ENCODE results near the gene ZNF470. TPM values are rescaled to one million over a fixed set of nuclear protein-coding genes. Genes with fewer than 3 reads are reported as not detected.

ZNF470 gene
- total RNA-seq, 1 donor from 2014 or later = 3.2 TPM

GRCh38 chr19:56603829-56604228 lies 36.6 kb downstream of the ZNF470 start:
- Histone ChIP-seq H3K9me3 (peaks cover 27% of the 10 kb centered on the region), H3K36me3 (peaks cover 0 to 50% of the 10 kb centered on the region in 2 donors), H3K27ac (no peak overlapping the region), H3K4me1 (no peaks in the 10 kb centered on the region), H3K27me3 (no peaks in the 10 kb centered on the region), H3K4me3 (no peak overlapping the region)
- no peak for DNase-seq (ENCODE audit: extremely low spot score in 2 of 2)
- intact Hi-C loops (cut with DNase I) = no loop called here
- no peak for TF ChIP-seq POLR2A (IDR thresholded peaks at IDR 0.05)
- TF ChIP-seq CTCF (IDR thresholded peaks at IDR 0.05) = no peak
- no peak for TF ChIP-seq POLR2AphosphoS5 (IDR thresholded peaks at IDR 0.05; ENCODE audit: insufficient read depth in 1 of 2, low read depth in 1 of 2)

DNA sequence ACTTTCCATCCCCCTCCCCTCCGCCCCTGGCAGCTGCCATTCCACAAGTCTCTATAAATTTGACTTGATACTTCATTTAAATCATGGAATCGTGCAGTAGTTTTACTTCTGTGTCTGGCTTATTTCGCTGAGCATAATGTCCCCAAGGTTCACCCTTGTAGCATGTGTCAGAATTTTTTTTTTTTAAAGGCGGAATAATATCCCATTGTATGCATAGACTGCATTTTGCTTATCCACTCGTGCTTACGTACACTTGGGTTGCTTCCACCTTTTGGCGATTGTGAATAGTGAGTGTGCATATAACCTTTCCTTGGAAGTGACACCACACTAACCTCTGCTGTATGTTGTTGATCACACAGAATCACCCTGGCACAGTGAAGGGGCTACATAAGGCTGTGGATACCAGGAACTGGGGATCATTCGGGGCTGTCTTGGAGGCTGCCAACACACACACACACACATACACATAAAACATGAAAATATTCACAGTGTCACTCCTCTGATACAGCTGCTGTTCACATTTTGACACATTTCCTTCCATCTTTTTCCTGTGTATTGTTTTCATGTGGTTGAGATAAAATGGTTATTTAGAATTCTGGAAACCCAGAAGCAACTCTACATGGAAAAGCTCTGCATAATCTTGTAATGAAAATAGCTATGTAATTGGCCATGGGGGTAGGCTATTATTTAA lies 41.2 kb downstream of the ZNF470 start:
- Histone ChIP-seq H3K27me3 (no peaks in the 10 kb centered on the region), H3K4me3 (no peak overlapping the region), H3K36me3 (peaks cover 0 to 57% of the 10 kb centered on the region in 2 donors), H3K4me1 (no peaks in the 10 kb centered on the region), H3K9me3 (peaks cover 37% of the 10 kb centered on the region), H3K27ac (no peak overlapping the region)
- DNase-seq (ENCODE audit: extremely low spot score in 2 of 2) = no peak
- intact Hi-C loops (cut with DNase I) = no loop called here
- TF ChIP-seq POLR2AphosphoS5 (IDR thresholded peaks at IDR 0.05; ENCODE audit: insufficient read depth in 1 of 2, low read depth in 1 of 2) = no peak
- no peak for TF ChIP-seq POLR2A (IDR thresholded peaks at IDR 0.05)
- no peak for TF ChIP-seq CTCF (IDR thresholded peaks at IDR 0.05)

- Histone ChIP-seq H3K4me3 (no peak overlapping the region), H3K9me3 (peaks cover 39% of the 10 kb centered on the region), H3K27me3 (no peaks in the 10 kb centered on the region), H3K27ac (no peak overlapping the region), H3K4me1 (no peaks in the 10 kb centered on the region), H3K36me3 (peaks cover 0 to 49% of the 10 kb centered on the region in 2 donors)
- intact Hi-C loops (cut with DNase I) = no loop called here
- TF ChIP-seq POLR2A (IDR thresholded peaks at IDR 0.05) = no peak
- TF ChIP-seq CTCF (IDR thresholded peaks at IDR 0.05) = no peak
- TF ChIP-seq POLR2AphosphoS5 (IDR thresholded peaks at IDR 0.05; ENCODE audit: insufficient read depth in 1 of 2, low read depth in 1 of 2) = no peak
- DNase-seq (ENCODE audit: extremely low spot score in 2 of 2) = no peak
Measured at GRCh38 chr19:56611288-56611687, 44.0 kb downstream of the ZNF470 start.

GRCh38 chr19:56612737-56613136 lies 45.5 kb downstream of the ZNF470 start:
- no peak for DNase-seq (ENCODE audit: extremely low spot score in 2 of 2)
- peaks cover 0 to 56% of the 10 kb centered on the region in 2 donors for H3K36me3 ChIP-seq
- no peak overlapping the region for H3K4me3 ChIP-seq
- no peaks in the 10 kb centered on the region for H3K27me3 ChIP-seq
- intact Hi-C loops (cut with DNase I) = no loop called here
- no peak overlapping the region for H3K27ac ChIP-seq
- TF ChIP-seq POLR2A (IDR thresholded peaks at IDR 0.05) (no peak), POLR2AphosphoS5 (IDR thresholded peaks at IDR 0.05; ENCODE audit: insufficient read depth in 1 of 2, low read depth in 1 of 2) (no peak), CTCF (IDR thresholded peaks at IDR 0.05) (no peak)
- peaks cover 46% of the 10 kb centered on the region for H3K9me3 ChIP-seq
- no peaks in the 10 kb centered on the region for H3K4me1 ChIP-seq

DNA sequence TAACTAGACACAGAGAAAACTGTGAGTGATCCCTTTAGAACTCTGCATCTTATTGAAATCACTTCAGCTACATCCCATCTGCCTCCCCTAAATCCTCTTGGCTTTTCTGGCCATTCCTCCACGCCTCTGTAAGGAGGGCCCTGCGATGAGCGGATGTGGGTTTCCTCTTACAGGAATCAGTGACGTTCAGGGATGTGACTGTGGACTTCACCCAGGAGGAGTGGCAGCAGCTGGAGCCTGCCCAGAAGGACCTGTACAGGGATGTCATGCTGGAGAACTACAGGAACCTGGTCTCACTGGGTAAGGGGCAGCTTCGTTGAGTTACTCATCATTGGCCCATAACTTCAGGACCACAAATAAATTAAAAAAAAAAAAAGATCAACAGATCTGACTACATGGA lies 46.4 kb downstream of the ZNF470 start:
- H3K4me3 ChIP-seq = no peak overlapping the region
- no peaks in the 10 kb centered on the region for H3K4me1 ChIP-seq
- peaks cover 0 to 65% of the 10 kb centered on the region in 2 donors for H3K36me3 ChIP-seq
- H3K9me3 ChIP-seq = peaks cover 38% of the 10 kb centered on the region
- no peak for TF ChIP-seq POLR2A (IDR thresholded peaks at IDR 0.05)
- no peak for TF ChIP-seq POLR2AphosphoS5 (IDR thresholded peaks at IDR 0.05; ENCODE audit: insufficient read depth in 1 of 2, low read depth in 1 of 2)
- no peak for TF ChIP-seq CTCF (IDR thresholded peaks at IDR 0.05)
- intact Hi-C loops (cut with DNase I) = no loop called here
- H3K27me3 ChIP-seq = no peaks in the 10 kb centered on the region
- DNase-seq (ENCODE audit: extremely low spot score in 2 of 2) = no peak
- no peak overlapping the region for H3K27ac ChIP-seq
